ENCODE results near the gene CLDN9.

The CLDN9 gene

DNA sequence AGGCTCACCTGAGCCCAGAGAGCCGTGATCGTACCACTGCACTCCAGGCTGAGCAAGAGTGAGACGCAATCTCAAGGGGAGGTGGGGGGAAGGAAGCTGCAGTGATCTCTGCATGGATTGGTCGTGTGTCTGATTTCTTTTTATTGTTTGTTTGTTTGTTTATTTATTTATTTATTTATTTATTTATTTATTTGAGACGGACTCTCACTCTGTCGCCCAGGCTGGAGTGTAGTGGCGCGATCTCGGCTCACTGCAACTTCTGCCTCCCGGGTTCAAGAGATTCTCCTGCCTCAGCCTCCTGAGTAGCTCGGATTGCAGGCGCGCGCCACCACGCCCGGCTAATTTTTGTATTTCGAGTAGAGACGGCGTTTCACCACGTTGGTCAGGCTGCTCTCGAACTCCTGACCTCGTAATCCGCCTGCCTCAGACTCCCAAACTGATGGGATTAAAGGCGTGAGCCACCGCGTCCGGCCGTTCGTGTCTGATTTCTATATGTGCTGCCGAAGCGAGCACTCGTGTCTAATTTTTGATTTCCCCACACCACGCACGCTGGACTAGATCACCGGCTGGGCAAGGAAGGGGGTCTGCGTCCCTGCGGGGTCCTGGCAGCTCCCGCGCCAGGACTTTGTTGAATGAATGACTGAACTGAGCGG lies 7.0 kb downstream of the CLDN9 start:
- DNase-seq (ENCODE audit: low spot score) = no peak

DNA sequence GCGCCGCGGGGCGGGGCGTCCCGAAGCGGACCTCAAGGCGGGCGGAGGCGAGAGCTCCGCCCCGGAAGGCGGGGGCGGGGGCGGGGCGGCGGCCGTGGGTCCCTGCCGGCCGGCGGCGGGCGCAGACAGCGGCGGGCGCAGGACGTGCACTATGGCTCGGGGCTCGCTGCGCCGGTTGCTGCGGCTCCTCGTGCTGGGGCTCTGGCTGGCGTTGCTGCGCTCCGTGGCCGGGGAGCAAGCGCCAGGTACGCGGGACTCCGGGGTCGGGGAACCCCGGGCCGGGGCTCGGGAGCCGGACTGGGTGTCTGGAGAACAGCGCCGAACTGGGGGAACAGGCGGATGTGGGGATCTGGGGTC lies 7.5 kb downstream of the CLDN9 start, which contains the start of gene TNFRSF12A:
TNFRSF12A (plus strand) TSS at position 122 of the 357 bp plus-strand sequence; CDS start at position 152, 30 bp downstream.
- peak; percentile 69 for DNase-seq (ENCODE audit: low spot score)

DNA sequence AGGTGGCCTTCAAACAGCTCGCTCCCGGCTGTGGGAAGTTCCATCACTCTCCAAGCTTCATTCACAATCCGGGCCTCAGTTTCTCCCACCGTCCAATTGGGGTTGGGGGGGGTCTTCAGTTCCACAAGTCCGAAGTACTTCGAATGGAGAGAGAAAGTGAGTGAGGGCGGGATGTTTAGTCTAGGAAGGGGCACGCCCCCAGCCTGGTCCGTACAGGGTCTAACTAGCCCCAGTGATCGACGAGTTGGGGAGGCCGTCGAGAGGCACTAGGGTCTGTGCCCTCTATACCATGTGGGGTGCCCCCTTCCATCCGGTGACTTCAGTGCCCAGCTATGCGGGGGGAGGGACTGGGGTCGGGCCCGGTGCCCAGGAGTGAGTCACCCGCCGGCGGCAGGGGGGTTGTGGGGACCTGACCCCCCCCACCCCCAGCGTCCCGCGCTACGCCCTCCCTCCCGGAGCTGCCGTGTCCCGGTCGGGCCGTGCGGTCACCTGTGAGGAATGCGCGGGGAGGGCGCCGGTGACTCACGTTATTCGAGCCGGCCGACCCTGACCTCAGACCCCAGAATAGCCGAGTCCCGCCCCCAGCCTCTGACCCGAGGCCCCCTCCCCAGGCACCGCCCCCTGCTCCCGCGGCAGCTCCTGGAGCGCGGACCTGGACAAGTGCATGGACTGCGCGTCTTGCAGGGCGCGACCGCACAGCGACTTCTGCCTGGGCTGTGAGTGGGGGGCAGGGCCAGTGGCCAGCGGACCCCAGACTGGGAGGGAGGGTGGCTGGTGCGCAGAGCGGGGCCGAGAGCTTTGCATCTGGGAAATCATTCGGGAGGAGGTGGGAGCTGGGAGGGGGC lies 8.1 kb downstream of the CLDN9 start:
- DNase-seq (ENCODE audit: low spot score) = peak; percentile 47

DNA sequence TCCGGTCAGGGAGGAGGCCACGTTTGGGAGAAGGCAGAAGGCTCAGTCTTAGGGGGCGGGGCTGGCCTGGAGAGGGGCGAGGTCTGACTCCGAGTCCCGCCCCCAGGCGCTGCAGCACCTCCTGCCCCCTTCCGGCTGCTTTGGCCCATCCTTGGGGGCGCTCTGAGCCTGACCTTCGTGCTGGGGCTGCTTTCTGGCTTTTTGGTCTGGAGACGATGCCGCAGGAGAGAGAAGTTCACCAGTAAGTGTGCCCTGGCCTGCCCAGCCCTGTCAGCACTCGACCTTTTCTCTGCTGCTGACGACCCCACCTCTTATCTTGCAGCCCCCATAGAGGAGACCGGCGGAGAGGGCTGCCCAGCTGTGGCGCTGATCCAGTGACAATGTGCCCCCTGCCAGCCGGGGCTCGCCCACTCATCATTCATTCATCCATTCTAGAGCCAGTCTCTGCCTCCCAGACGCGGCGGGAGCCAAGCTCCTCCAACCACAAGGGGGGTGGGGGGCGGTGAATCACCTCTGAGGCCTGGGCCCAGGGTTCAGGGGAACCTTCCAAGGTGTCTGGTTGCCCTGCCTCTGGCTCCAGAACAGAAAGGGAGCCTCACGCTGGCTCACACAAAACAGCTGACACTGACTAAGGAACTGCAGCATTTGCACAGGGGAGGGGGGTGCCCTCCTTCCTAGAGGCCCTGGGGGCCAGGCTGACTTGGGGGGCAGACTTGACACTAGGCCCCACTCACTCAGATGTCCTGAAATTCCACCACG lies 8.9 kb downstream of the CLDN9 start:
- peak; percentile 60 for DNase-seq (ENCODE audit: low spot score)

DNA sequence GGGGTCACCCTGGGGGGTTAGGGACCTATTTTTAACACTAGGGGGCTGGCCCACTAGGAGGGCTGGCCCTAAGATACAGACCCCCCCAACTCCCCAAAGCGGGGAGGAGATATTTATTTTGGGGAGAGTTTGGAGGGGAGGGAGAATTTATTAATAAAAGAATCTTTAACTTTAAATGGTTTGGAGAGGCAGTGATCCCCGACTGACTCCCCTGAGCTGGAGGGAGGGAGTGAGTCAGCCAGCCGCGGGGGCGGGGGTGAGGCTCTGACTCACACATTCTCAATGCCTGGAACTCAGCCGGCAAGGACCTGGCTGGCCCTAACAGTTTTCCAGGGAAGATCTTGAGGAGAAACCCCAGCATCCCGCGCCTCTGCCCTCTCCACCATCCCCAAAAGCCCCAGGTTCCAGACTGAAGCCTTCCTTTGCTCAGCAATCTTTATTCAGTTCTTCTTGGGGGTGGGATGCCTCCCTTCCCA lies 9.5 kb downstream of the CLDN9 start:
- DNase-seq (ENCODE audit: low spot score) = peak; percentile 64

DNA sequence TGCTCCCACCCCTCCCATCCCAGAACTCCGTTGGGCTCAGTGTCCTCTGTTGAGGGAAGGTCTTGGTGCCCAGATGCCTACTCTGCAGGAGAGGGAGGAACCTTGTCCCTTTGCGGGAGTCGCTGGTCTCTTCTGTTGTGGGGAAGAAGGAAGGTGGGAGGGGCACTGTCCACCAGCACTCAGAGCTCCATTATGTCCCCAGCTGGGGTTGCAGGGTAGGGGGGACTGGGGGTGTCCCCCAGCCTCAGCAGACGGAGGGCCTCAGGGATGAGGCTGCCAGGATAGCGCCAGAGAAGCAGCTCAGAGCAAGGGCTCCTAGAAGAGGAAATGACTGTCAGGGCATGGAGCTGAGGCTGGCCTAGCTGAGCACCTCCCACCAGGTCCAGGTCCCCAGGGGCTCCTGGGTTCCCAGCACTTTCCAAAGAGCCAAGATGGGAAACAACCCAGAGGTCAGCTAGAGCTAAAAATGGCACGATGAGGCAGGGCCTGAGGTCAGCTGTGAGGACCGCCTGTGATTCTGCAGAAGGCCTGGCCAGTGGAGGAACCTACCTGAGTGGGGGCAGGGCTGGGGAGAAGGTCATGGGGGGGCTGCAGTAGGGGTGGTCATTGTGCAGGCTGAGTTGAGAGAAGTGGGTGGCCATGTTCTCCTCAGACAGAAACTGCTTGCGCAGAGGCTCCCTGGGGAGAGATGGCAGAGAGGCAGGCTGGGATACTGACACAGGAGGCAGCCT lies 10.1 kb downstream of the CLDN9 start:
- DNase-seq (ENCODE audit: low spot score) = no peak

DNA sequence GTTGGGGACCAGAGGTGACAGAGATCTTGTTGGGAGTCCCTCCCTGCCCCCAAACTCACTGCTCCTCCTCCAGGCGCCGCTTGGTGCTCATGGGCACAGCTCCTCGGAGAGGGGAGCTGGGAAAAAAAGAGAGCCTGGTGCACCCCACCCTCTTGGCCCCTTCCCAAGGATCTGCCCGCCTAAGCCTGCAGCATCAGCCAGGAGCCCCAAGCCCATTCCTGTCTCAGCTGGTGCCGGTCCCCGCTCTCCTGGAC lies 10.6 kb downstream of the CLDN9 start:
- peak; percentile 62 for DNase-seq (ENCODE audit: low spot score)

DNA sequence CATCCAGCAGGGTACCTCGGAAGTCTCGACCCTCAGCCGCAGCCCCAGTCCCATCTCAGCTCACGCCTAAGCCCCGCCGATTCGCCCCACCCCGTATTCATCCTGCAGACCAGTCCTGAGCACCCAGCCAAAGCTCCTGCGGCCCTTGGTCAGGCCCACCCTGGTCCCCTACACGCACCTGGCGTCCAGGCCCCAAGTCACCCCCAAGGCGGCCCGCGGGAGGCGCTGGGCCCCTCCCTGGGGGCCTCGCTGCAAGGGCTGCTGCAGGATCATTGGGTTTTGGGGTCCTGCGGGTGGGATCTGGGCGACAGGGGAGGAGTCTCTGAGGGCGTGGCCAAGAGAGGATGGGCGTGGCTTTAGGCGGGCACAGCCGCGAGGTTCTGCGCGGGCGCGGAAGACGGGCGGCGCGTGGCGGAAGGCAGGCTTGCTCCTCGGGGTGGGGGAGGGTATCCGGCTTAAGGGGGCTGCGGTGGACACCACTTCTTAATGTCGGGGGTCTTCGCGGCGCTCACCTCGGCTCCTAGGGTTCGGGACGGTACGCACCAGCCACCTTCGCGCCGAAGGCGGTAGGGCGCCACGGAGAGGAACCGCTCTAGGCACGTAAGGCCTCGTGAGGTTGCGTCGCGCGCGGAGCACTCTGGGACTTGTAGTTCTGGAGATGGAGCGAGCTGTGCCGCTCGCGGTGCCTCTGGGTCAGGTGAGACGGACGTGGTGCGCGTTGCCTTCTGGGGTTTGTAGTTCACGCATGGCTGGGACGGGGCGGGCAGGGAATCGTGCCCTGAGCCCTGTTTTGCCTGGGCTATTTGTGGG lies 11.2 kb downstream of the CLDN9 start, which contains the start of the genes HCFC1R1 and THOC6:
HCFC1R1 (minus strand) TSS at position 274 of the 810 bp plus-strand sequence; CDS start at position 273, 1 bp downstream.
THOC6 (plus strand) TSS at position 367 of the 810 bp plus-strand sequence; CDS start at position 659, 292 bp downstream.
- peak; percentile 99 for DNase-seq (ENCODE audit: low spot score)

DNA sequence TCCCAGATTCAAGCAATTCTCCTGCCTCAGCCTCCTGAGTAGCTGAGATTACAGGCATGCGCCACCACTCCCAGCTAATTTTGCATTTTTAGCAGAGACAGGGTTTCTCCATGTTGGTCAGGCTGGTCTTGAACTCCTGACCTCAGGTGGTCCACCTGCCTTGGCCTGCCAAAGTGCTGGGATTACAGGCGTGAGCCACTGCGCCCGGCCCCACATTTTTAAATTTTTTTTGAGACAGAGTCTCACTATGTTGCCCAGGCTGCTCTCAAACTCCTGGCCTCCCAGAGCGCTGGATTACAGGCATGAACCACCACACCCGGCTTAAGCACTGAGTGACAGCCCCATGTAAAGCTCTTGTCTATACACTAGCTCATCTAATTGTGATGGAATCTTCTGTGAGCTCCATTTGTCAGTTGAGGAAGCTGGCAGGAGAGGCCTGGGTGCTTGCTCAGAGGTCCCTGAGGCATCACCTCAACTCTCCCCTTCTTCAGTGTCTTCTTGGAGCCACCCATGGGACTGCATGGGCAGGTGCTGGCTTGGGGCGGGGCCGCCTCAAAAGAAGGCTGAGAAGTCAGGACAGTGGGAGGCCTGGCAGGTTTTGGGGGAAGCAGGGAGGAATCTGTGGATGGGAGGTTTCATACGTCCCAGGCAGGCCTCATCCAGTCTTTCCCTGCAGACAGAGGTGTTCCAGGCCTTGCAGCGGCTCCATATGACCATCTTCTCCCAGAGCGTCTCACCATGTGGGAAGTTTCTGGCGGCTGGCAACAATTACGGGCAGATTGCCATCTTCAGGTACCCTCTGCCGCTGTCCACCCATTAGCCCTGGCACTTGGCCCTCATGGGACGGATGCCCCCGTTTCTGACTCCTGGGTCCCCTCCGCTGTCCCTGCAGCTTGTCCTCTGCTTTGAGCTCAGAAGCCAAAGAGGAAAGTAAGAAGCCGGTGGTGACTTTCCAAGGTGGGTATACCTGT lies 12.6 kb downstream of the CLDN9 start:
- DNase-seq (ENCODE audit: low spot score) = no peak

DNA sequence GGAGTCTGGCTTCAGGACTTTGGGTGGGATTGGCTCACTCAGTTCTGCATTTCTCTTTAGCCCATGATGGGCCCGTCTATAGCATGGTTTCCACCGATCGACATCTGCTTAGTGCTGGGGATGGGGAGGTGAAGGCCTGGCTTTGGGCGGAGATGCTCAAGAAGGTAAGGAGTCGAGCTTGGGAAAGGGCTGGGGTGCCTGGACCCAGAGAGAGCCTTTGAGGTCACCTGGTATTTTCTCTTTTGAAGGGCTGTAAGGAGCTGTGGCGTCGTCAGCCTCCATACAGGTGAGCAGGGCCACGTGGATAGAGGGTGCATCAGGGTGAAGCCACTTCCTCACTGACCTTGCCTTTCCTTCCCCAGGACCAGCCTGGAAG lies 13.3 kb downstream of the CLDN9 start:
- DNase-seq (ENCODE audit: low spot score) = no peak

DNA sequence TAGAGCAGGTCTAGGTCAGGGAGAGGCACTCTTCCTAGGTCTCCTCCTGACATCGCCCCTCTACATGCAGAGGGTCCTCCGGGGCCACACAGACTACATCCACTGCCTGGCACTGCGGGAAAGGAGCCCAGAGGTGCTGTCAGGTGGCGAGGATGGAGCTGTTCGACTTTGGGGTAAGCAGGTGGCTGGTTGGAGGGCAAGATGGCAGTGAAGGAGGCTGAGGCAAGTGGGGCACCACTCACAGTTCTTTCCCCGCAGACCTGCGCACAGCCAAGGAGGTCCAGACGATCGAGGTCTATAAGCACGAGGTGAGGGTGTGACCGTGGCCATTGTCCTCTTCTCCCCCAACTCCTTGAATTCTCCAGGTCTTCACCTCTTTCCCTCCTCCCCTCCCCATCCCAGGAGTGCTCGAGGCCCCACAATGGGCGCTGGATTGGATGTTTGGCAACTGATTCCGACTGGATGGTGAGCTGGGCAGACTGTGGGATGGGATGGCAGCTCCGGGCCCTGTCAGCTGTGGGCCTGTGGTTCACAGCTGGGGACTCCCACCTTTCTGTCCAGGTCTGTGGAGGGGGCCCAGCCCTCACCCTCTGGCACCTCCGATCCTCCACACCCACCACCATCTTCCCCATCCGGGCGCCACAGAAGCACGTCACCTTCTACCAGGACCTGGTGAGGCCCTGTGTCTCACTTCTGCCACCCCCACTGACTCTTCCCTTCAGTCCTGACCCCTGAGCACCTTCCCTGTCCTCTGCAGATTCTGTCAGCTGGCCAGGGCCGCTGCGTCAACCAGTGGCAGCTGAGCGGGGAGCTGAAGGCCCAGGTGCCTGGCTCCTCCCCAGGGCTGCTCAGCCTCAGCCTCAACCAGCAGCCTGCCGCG lies 14.1 kb downstream of the CLDN9 start:
- DNase-seq (ENCODE audit: low spot score) = no peak

DNA sequence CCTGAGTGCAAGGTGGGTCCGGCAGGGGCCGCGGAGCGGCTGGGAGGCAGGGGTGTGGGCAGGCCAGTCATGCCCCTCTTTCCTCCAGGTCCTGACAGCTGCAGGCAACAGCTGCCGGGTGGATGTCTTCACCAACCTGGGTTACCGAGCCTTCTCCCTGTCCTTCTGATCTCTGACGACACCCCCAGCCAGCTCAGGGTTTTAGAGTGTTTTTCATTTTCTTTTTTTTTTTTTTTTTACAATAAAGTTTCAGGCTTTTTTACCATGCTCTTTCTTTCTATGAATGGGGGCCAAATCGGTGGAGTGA lies 14.7 kb downstream of the CLDN9 start:
- DNase-seq (ENCODE audit: low spot score) = no peak

DNA sequence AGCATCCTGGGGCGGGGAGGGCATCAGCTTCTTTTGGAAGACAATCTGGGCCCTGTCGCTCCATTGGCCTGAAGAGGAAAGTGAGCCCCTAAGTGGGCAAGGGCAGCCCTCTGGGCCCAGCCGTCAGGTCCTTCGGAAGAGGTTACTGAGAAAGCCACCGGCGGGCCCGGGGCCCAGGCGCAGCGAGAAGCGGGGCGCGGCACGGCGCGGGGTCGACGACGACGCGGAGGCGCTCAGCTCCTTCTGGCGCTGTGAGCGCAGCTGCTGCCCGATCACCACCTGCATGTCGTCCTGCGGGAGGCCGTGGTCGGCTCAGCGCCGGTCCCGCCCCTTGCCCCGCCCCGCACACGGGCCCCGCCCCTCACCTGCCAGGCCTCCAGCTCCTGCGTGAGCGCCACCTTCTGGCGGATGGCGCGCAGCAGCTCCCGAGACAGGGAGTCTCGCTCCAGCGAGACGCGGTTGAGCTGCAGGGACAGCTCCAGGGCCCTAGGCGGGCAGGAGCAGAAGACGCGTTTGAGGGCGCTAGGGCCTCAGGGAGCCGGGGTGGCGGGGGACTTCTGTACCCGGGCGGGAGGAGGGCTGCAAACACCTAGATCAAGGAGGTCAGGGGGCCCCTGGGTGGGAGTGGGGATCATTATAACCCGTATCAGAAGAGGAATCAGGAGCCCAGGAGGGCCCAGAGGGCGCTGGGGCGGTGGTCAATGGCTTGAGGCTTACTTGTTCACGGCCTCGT lies 15.4 kb downstream of the CLDN9 start:
- DNase-seq (ENCODE audit: low spot score) = peak; percentile 78

DNA sequence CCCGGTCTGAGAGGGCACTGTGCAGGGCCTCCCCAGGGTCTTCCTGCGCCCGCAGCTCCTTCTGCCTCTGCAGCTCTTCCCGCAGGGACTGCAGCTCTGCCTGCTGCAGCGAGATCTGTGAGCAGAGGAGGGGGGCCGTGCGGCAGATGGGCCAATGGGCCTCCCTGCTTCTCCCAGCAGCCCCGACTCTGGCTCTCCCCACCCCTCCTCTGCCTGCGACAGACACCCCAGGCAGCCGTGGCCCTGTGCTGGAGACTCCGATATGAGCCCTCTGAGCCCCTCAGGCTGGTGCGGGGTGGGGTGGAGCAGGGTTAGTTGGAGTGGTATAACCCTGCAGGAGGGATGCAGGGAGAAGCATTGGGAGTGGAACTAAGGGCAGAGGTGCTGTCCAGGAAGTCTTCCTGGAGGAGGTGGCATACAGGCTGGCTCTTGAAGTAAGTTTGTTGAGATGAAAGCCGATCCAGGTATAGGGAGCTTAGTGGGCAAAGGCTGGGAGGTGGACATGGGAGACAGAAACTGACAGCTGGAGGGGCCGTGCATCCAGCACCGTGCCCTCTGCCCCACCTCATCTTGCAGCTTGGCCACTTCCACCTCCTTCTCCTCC lies 16.1 kb downstream of the CLDN9 start:
- no peak for DNase-seq (ENCODE audit: low spot score)

DNA sequence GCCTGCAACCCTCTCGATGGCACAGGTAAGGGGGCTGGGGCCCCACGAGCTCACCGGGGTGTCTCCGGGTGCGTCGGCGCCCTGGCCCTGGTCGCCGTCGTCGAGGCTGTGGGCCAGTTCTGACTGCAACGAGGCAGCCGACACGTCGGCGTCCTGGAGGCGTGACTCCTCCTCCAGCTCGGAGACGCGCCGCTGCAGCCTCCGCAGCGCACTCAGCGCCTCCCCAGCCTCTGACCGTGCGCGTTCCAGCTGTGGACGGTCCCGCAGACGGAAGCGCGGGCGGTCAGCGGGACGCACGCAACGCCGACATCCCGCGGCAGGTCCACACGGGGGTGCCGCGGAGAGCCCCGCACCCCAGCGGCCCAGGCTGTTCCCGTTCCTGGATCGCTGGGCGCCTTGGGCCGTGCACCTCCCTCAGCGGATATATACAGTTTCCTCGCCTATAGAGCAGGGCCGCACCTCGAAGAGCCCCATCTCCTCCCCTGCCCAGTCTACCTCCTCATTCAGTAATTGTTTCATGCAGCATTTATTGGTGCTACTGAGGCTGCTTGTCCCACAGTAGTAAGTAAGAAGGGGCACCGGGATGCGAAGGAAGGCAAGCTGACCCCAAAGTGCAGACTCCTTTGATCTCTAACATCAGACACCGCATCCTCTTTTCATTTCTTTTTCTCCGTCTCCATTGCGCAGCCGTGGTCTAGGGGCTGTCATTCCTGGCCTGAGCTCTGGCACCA lies 16.9 kb downstream of the CLDN9 start:
- DNase-seq (ENCODE audit: low spot score) = no peak

DNA sequence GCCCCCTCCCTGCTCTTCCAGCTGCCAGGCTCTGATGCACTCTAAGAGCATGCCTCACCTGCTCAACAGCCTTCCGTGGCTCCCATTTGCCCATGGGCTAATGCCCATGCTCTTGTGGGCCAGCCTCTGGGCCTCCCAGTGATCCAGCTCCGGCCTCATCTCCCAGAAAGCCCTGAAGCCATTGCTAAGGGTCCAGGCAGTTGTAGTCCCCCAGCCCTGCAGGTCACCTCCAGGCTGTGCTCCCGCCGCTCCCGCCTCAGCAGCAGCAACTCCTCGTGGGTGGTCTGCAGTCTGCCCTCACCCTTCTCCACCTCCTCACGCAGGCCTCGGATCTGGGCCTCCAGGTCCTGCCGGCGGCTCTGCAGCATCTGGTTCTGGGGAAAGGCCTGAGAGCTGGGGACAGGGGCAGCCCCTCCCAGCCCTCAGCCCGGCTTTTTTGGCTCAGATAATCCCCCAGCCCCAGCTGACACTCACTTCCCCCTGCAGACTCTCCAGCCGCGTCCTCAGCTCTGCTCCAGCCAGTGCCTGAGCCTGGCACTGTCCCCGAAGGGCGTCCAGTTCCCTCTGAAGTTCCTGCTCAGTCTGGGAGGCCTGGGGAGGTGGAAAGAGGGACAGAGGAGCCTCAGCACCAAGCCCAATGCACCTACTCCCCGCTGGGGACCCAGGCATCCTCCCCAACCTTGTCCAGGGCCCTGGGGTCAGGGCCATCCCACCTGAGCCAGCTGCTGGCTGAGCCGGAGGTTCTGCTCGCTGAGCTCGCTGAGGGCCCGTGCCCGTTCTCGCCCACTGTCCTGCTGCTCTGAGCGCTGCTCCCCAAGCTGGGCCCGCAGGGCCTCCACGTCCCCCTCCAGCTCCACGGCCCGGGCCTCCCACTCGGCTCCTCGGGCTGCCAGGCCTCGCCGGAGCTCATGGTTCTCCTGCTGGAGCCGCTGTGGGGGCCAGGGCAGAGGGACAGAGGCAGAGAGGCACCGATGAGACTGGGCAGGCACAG lies 17.8 kb downstream of the CLDN9 start:
- no peak for DNase-seq (ENCODE audit: low spot score)
